ENCODE results near the gene DCXR. TPM values are rescaled to one million over a fixed set of nuclear protein-coding genes. Genes with fewer than 3 reads are reported as not detected.

The DCXR gene
- total RNA-seq, 1 donor from 2014 or later: 175 TPM

DNA sequence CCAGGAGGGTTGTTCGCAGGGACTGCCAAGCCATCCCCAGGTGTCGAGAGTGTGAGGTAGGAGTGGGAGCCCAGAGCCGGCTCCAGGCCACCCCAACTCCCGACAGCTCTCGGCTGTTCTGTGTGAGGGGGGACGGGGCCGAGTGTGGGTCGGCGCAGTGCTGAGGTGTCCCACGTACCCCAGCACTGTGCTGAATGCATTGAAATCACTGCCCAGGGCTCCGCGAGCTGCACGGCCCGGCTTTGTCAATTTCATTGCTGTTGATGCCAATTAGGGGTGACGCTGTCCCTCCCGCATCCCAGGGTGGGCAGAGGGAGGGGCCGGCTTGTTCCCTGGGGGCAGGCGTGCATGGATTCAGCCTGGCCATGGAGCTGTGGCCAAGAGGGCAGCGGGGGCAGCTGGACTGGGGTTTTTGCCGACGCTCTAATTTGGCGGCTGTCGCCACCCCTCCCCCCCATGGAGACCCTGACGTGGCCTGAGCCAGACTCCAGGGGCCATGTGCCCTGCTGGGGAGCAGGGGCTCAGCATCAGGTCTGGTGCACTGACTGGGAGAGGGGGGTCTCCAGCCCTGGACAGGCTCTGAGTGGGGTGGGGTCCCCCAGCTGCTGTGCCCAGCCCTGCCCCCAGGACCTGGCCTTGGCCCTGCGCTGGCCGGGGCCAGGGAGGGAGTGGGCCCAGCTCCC is 29.1 kb downstream of the DCXR start:
- no peak for ATAC-seq
- intact Hi-C loops (cut with DNase I): no loop called here

DNA sequence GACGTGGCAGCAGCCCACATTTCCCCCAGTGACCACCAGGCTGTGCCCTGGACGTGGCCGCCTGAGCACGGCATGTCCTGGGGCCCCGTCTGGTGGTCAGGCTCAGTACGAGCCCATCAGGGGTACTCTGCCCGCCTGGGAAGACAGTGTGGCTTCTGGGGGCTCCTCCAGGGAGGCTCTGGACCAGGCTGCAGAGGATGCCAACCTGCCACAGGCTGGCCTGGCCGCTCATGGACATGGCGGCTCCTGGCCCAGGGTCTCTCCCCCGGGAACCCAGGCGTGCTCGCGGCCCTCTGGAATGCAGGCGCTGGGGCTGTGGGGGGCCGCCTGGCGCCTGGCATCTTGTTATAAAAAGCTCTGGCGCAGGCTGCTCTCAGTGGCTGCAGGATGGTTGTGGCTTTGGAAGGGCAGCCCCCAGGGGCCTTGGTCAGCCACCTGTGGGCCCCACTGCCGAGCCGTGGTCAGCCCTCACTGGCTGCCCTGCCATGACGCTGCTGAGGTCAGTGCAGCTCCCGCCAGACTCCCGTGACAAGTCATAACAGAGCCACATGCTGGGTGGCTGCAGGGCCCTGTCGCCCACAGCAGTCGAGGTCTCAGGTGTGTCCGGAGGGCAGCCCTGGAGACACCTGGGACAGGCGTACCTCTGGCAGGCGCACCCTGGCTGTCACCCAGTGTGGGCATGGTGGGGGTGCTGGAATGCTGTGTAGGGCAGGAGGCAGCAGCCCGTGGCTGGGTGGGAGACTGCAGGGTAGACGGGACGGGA is 29.8 kb downstream of the DCXR start:
- ATAC-seq (no peak), DNase-seq (ENCODE audit: missing footprints) (no peak)
- intact Hi-C loops (cut with DNase I): no loop called here

More for the DNA sequence above, 29.1 kb downstream of the DCXR start:
- no peak for DNase-seq (ENCODE audit: missing footprints)

DNA sequence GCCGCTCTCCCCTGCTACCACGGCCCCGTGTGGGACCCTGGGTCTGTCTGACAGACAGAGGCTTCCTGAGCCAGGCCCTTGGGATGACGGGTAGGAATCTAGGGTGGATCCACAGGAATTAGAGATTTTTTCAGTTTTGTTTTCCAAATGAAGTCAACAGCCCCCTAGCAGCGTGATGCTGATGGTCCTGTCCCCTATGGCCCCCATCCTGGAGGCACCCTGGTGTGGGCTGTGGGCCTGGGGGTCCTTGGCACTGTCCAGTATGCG is 30.3 kb downstream of the DCXR start:
- DNase-seq (ENCODE audit: missing footprints) (no peak), ATAC-seq (no peak)
- intact Hi-C loops (cut with DNase I): no loop called here

DNA sequence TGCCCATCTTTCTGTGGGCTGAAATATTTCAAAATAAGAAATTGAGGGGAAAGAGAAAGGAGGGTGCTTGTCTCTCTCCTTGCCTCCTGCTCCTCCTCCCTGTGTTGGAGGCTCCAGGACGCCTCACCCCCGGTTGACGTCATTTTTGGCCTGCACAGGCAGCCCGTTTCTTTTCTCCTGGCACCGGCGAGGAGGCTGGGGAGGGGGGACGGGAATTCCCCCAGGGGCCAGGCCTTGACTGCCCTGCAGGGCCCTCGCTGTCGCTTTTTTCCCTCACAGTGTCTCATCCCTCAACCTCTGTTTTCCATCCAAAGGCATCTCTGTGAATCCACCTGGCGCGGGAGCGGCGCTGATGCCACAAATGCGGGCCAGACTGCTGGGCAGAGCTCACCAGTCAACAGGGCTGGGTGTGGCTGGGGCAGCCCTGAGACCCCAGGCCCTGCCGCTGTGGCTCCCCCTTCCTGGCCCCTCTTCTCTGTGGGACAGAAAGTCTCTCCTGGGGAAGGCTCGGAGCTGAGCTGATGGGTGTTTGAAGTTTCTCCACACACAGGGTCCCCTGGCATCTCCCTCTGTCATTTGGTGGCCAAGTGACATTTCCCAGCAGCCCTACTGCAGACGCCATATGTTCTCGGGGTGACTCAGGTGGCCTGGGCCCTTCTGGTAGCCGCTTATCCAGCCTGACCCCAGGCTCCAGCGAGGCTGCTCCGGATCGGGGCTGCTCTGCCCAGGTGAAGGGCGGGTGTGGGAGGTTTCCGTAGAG is 30.8 kb downstream of the DCXR start:
- intact Hi-C loops (cut with DNase I): no loop called here
- ATAC-seq (no peak), DNase-seq (ENCODE audit: missing footprints) (no peak)

DNA sequence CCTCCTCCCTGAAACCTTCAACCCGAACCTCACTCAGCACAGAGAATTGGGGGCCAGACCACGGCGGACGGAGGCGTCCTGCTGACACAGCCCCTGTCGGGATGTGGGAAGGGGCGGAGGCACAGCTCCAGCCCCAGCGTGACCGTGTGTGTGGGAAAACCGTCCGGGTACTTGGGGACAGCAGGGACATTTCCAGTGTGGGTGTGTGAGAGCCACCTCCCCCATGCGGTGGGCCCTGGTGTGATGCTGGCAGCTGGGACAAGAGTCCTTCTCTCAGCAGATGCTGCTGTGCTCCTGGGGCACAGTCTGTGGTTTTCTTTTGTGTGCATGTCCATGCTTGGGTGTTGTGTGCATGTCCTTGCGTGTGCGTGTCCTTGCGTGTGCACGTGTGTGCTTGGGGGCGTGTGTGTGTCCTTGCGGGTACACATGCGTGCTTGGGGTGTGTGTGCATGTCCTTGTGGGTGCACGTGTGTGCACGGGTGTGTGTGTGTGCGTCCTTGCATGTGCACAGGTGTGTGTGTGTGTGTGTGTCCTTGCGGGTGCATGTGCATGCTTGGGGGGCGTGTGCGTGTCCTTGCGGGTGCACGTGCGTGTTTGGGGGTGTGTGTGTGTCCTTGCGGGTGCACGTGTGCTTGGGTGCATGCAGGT is 31.7 kb downstream of the DCXR start:
- intact Hi-C loops (cut with DNase I): no loop called here
- DNase-seq (ENCODE audit: missing footprints): no peak

DNA sequence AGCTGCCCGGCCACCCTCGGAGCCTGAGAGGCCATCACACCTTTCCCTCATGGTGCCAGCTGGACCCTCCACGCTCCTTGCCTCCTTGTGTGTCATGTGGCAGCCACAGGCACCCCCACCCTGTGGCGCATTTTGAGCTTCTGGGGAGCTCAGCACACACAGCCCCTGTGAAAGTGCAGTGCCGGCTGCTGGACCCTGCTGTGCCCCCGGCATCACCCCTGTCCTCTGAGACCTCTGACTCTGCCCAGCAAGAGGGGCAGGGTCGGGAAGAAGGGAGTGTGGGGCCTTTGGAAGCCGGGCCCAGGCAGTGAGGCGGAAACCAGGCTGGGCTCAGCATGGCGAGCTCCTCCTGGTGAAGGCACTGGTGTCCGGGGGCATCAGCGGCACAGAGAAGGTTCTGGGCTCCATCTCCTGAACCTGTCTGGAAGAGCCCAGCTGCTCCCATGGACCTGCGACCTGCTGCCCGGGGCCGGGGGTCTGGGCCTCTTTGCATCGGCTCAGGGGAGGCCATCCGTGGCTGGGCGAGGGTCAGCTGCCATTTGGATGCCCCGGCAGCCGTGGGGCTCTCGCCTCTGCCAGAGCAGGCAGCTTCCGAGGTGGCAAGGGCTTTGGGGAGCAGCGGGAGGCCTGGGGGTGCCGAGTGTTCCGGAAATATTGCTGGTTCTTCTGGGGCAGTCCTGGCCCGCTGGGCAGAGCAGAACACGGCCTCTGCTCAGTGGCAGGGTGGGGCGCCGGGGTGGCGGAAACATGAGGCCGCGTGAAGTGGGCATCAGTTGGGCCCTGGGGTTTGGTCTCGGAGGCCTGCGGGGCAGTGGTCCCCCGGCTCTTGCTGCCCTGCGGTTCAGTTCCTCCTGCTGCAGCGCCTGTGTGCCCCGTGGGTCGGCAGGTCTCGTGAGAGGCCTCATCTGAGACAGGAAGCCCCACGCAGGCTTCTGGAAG is 32.7 kb downstream of the DCXR start:
- intact Hi-C loops (cut with DNase I): no loop called here
- DNase-seq (ENCODE audit: missing footprints): no peak
- ATAC-seq: no peak

More for the DNA sequence above, 31.7 kb downstream of the DCXR start:
- no peak for ATAC-seq

DNA sequence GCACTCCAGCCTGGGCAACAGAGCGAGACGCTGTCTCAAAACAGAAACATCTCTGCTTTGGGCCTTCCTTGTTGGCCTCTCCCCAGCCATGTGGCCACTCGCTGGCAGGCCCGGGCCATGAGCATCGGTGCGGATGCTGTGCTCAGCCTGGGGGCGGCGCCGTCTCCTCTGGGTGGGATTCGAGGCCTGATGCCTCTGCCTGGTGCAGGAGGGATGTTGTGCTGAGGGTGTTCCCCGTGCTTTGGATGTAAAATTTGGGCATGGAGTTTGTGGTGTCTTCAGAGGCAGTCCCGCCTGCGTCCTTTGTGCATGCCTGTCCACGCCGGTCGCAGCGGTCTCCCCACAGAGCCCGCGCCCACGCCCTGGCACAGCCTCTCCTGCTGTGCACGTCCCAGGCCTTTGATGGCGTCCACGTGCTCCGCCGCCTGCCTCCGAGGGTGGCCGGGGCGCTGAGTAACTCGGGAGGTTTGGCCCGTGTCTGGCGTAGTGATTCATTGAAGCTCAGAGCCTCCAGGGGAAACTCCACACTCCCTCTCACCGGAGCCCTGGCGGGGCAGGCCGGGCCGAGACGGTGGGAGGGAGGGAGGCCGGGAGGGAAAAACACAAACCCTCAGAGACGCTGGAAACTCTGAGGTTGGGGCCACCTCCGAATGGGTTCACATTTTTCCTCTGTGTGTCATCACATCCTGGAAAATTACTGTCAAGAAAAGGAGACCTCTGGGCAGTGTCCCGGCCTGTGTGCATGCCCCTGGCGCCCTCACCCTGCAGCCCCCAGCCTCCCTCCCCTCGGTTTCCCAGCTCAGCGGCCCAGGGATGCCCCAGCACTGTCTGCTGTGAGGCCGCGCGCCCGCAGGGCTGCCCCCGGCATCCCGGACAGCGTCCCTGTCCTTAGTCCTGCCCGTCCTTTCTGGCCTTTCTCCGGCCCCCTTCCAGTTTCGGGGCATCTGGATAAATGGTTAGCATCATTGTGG is 33.8 kb downstream of the DCXR start:
- ATAC-seq (peak; percentile 33), DNase-seq (ENCODE audit: missing footprints) (no peak)
- intact Hi-C loops (cut with DNase I): no loop called here

DNA sequence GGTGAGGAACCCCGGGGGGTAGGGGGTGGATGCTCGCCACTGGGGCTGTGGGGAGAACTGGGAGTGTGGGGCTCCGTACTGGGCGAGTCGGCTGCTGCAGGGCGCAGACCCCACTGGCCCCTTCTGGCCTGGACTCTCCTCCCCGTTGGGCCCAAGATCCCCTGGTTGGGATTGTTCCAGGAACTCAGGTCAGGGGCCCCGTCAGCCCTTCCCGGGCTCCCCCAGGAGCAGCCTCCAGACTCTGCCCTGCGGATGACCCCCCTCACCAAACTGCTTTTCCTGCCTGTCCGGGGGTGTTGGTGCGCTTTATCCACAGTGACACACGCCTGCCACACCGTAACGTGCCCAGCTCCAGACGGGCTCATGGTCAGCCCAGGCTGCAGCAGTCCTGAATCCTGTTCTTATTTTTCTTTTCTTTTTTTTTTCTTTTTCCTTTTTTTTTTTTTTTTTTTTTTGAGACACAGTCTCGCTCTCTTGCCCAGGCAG is 35.9 kb downstream of the DCXR start:
- DNase-seq (ENCODE audit: missing footprints): no peak
- no peak for ATAC-seq
- intact Hi-C loops (cut with DNase I): no loop called here

DNA sequence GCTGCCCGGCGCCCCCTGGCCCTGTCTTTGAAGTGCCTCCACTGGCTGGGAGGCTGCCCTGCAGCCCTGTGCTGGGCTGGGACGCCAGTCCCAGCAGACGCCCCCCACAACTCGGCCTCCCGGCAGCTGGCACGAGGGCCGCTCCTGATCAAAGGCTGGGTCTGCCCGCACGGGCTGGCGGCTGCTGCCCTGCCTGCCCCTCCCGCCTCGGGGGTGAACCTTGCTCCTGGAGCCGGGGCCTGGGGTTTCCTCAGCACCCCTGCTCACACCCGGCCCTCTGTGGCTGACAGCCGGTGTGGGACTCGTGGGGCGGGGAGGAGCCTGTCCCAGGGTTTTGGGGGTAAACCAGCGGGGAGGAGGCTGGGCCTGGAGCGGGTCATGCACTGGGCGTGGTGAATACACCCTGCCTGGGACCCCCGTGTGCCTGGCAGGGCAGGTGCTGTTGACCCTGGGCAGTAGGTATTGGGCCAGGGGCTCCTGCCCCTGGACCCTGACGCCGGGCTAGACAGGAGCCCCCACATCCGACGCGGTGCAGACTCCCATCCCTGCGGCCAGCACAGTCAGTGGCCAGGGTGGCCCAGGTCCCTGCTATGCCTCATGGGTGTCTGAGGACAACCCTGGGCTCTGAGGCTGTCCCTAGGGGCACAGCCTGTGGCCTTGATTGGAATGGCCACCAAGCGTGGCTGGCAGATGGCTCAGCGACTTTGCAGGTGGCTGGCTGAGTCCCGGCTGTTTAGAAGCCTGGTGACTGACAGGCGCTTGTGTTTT is 36.5 kb downstream of the DCXR start:
- ATAC-seq: no peak
- no peak for DNase-seq (ENCODE audit: missing footprints)
- intact Hi-C loops (cut with DNase I): no loop called here

DNA sequence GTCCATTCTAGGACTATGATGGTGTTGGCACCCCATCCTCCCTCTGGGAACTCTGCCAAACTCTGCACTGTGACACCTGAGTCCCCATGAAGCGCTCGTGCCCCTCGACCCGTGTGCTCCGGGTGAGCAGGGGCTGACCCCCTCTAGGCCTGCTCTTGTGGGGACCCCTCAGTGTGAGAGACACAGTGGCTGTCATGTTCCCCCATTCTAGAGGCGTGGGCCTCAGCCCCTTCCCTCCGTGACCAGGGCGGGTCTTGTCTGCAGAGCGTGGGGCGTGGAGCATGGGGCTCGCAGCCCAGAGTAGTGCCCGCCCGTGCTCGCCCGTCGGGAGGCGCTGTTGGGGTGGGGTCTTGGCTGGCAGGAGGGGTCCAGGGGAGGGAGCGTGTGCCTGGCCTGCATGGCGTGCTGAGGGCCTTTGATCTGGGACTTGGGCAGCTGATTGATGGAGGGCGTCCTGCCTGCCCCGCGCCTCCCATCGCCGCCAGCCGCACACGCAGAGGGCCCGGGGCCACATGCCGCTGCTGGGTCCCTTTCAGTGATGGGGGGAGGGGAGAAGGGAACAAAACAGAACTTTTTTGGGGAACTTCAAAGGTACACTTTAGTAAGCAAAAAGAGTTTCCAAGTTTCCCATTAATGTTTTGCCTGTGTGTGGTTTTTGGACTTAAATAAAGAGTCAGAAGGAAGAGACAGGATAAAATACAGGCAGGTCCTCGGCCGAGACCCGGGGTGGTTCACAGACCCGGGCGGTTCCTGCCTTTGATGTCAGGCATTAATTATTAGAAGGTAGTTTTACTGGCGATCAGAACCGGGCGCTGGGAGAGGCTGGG is 37.3 kb downstream of the DCXR start:
- intact Hi-C loops (cut with DNase I): no loop called here

DNA sequence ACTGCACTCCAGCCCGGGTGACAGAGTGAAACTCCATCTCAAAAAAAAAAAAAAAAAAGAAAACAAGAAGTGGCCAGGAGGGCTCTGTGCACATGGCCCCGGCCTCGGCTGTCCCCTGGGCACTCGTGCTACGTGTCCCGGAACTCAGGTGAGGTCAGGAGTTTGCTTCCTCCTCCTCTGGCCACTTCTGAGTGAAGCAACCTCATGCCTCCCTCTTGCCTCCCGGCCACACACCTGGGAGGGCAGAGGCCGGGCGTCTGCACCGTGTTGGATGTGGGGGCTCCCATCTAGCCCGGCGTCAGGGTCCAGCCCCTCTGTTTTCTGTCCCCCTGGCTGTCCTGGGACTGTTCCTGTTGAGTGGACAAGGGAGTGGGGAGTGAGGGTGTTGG is 37.9 kb downstream of the DCXR start:
- ATAC-seq: no peak
- no peak for DNase-seq (ENCODE audit: missing footprints)

More for the DNA sequence above, 37.3 kb downstream of the DCXR start:
- ATAC-seq (no peak), DNase-seq (ENCODE audit: missing footprints) (no peak)

DNA sequence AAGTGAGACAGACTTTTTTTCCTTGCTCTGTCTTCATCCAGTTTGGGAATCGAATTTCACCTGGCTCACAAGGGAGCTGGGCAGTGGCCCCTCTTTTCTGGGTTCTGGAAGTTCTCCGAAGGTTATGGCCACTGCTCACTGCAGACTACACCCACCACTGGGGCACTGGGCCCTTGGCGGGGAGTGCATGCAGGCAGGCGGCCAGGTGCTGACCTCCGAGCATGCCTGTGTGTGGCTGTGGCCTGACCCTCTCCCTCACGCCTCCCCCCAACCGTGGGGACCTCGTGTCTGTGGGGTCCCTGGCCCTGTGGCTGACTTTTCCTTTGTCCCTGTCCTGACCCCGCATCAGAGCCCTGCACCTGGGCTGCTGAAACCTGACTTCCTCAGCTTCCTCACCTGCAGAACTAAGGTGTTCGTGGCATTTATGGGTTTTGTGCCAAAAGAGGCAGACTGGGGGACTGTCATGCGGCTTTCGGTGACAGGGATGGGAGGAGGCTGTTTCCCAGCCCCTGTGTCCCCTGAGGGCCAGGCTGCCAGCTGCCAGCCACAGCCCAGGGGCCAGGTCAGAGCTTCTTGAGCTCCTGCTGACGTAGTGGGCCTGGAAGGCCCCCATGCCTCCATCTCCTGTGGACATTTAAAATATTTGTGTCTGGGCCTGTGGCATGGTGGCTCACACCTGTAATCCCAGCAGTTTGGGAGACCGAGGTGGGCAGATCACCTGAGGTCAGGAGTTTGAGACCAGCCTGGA is 38.6 kb downstream of the DCXR start:
- ATAC-seq (no peak), DNase-seq (ENCODE audit: missing footprints) (no peak)
- intact Hi-C loops (cut with DNase I): no loop called here

More for the DNA sequence above, 37.9 kb downstream of the DCXR start:
- intact Hi-C loops (cut with DNase I): no loop called here

DNA sequence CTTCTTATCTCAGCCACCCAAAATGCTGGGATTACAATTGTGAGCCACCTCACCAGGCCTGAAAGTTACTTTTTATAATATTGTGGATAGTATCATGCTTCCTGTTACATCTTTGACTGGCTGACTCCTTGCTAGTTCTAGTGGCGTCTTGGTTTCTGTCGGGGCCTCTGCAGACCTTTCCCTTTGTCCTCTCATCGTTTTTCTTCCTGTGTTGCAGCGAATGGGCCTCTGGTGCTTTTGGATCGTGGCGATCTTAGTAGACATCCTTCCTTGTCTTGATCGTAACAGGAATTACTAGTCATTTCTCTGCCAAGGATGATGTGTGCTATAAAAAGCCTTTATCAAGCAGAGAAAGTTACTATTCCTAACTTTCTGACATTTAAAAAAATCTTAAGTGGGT is 39.3 kb downstream of the DCXR start:
- no peak for DNase-seq (ENCODE audit: missing footprints)
- intact Hi-C loops (cut with DNase I): no loop called here
- ATAC-seq: no peak

DNA sequence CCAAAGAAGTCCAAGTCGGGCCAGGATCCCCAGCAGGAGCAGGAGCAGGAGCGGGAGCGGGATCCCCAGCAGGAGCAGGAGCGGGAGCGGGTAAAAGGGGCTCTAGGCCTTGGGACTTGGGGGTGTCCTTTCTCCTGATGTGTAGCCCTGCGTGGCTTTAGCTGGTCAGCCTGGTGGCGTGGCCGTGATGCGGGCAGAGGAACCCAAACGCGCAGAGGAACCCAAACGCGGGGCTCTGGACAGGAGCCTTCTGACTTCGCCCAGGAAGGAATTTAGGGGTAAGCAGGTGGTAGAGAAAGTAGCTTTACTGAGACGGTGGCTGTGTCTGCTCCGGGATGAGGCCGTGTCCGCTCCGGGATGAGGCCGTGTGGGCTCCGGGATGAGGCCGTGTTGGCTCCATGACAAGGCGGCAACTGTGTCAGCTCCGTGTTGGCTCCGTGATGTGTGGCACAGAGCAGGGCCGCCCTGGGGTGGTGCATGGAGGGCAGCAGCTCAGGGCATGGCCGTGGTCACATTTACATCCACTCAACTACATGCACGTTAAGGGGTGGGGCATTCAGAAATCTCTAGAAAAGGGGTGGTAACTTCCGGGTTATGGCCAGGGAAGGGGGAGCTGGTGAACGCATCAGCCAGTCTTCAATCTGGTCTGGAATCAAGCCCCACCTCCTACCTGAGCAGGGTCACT is 40.6 kb downstream of the DCXR start:
- ATAC-seq (no peak), DNase-seq (ENCODE audit: missing footprints) (no peak)
- intact Hi-C loops (cut with DNase I): no loop called here

Data from Right ventricle myocardium inferior (tissue), 1 donor.